SK-N-MC (cell line): Measurements from ENCODE around the gene ACADSB.
A peak's percentile ranks its signal among the peaks of the same experiment; 100 is the strongest.

Source experiments
- DNase-seq: peaks from one replicate; pipeline ENCODE4 v3.0.0-alpha.2; 2011; ENCODE audit warnings: low read depth, low spot score
- H3K27ac ChIP-seq: fragments of 200-600 bp; sonication (generic); 2 replicates; pipeline ENCODE4 v1.5.1; 2016; ENCODE audit warnings: mixed run types
- H3K36me3 ChIP-seq: fragments of 200-600 bp; sonication (generic); 2 replicates; pipeline ENCODE4 v1.6.1; 2017; ENCODE audit warnings: antibody characterized with exemption, low read length, mixed read lengths; ENCODE audit not compliant: insufficient read depth
- H3K4me3 ChIP-seq: fragments of 200-600 bp; sonication (generic); 2 replicates; pipeline ENCODE4 v1.5.1; 2016
- H3K9ac ChIP-seq: fragments of 200-600 bp; sonication (generic); 2 replicates; pipeline ENCODE4 v1.8.0; 2017; ENCODE audit warnings: mixed run types, mixed read lengths; ENCODE audit not compliant: insufficient read length
- H3K9me3 ChIP-seq: fragments of 200-600 bp; sonication (generic); 2 replicates; pipeline ENCODE4 v1.6.1; 2017; ENCODE audit warnings: low read depth, mild to moderate bottlenecking, antibody characterized with exemption, low read length, moderate library complexity, mixed read lengths
- EZH2 ChIP-seq: fragments of 200-600 bp; sonication (generic); IDR thresholded peaks from one replicate; pipeline ENCODE4 v1.6.1; 2017; ENCODE audit warnings: antibody characterized with exemption
- FOXP2 ChIP-seq: optimal IDR thresholded peaks from 2 replicates; pipeline ENCODE3; 2011; ENCODE audit warnings: mild to moderate bottlenecking, moderate library complexity; ENCODE audit not compliant: insufficient read depth; ENCODE audit errors: extremely low read length, control extremely low read depth
- POLR2AphosphoS5 ChIP-seq: IDR thresholded peaks from 2 replicates; pipeline ENCODE4 v1.6.1; 2012; ENCODE audit warnings: mild to moderate bottlenecking, low read depth, low read length, borderline replicate concordance

ACADSB gene

GRCh38 chr10:123009105-123009820 is 457 bp downstream of the ACADSB start:
- Histone ChIP-seq H3K9ac (peak overlapping the region; percentile 55), H3K9me3 (no peaks in the 10 kb centered on the region), H3K36me3 (no peaks in the 10 kb centered on the region), H3K27ac (no peak overlapping the region), H3K4me3 (peak overlapping the region; percentile 86)
- no peak for DNase-seq
- TF ChIP-seq FOXP2 (no peak), POLR2AphosphoS5 (no peak), EZH2 (no peak)

GRCh38 chr10:123011987-123012386 is 3.2 kb downstream of the ACADSB start:
- DNase-seq: no peak
- H3K9me3 ChIP-seq: no peaks in the 10 kb centered on the region
- no peaks in the 10 kb centered on the region for H3K36me3 ChIP-seq
- TF ChIP-seq EZH2: no peak
- no peak for TF ChIP-seq FOXP2
- no peak for TF ChIP-seq POLR2AphosphoS5
- H3K9ac ChIP-seq: no peak overlapping the region
- H3K27ac ChIP-seq: no peak overlapping the region
- no peak overlapping the region for H3K4me3 ChIP-seq

DNA sequence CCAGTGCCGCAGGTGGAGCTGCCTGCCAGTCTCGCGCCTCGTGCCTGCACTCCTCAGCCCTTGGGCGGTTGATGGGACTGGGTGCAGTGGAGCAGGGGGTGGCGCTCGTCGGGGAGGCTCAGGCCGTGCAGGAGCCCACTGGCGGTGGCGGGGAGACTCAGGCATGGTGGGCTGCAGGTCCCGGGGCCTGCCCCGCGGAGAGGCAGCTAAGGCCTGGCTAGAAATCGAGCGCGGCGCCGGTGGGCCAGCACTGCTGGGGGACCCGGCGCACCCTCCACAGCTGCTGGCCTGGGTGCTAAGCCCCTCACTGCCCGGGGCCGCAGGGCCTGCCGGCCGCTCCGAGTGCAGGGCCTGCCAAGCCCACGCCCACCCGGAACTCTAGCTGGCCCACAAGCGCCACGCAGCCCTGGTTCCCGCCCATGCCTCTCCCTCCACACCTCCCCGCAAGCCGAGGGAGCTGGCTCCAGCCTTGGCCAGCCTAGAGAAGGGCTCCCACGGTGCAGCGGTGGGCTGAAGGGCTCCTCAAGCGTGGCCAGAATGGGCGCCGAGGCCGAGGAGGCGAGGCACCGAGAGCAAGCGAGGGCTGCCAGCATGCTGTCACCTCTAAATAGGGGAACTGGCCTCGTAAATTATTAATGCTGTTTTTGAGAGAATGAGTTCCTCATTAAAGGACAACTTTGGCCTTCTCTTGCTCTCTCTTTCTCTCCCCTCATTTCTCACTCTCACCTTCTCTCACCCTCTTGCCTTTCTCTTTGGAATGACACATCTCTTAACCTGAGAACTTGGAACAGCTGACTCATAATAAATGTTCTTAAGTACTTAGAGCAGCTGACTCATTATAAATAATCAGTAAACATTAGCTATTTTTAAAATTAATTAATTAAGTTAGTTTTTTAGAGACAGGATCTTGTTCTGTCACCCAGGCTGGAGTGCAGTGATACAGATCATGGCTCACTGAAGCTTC is 4.9 kb downstream of the ACADSB start:
- TF ChIP-seq POLR2AphosphoS5: no peak
- no peak for TF ChIP-seq FOXP2
- TF ChIP-seq EZH2: no peak
- DNase-seq: no peak
- Histone ChIP-seq H3K9me3 (no peaks in the 10 kb centered on the region), H3K27ac (no peak overlapping the region), H3K36me3 (no peaks in the 10 kb centered on the region), H3K9ac (no peak overlapping the region), H3K4me3 (no peak overlapping the region)

DNA sequence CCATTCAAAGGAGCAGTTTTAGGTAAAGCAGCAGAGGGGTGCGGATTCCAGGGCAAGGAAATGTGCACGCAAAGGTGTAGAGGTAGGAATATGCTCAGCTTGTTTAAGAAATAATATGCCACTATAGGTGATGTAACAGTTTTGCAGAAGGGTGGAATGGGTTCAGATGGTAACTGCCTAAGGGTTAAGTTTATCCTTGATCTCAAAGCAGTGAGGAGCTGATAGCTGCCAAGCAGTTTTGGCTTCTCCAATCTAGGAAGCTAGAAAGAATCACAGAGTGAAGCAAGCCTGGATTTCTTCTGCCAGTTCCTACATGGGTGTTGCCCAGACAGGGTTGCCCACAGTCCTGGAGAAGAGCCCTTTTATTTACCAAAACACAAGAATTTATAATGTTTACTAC is 6.0 kb downstream of the ACADSB start:
- TF ChIP-seq FOXP2: no peak
- no peak for TF ChIP-seq POLR2AphosphoS5
- TF ChIP-seq EZH2: no peak
- Histone ChIP-seq H3K4me3 (no peak overlapping the region), H3K9me3 (no peaks in the 10 kb centered on the region), H3K9ac (no peak overlapping the region), H3K36me3 (no peaks in the 10 kb centered on the region), H3K27ac (no peak overlapping the region)
- no peak for DNase-seq

DNA sequence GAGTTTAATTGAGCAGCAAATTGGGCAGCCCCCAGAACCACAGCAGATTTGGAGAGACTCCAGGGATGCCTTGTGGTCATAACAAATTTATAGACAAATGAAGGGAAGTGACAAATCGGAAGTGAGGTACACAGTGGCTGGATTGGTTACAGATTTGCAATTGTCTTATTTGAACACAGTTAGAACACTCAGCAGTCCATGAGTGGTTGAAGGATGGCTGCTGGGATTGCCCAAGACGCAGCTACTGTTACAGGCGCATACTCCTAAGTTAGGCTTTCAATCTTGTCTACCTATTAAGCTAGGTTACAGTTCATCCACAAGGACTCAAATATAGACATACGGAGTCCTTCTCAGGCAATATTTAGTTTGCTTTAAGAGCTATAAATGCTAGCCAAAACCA is 7.4 kb downstream of the ACADSB start:
- Histone ChIP-seq H3K36me3 (no peaks in the 10 kb centered on the region), H3K9ac (no peak overlapping the region), H3K9me3 (no peaks in the 10 kb centered on the region), H3K27ac (no peak overlapping the region), H3K4me3 (no peak overlapping the region)
- TF ChIP-seq EZH2 (no peak), POLR2AphosphoS5 (no peak), FOXP2 (no peak)
- DNase-seq: no peak

DNA sequence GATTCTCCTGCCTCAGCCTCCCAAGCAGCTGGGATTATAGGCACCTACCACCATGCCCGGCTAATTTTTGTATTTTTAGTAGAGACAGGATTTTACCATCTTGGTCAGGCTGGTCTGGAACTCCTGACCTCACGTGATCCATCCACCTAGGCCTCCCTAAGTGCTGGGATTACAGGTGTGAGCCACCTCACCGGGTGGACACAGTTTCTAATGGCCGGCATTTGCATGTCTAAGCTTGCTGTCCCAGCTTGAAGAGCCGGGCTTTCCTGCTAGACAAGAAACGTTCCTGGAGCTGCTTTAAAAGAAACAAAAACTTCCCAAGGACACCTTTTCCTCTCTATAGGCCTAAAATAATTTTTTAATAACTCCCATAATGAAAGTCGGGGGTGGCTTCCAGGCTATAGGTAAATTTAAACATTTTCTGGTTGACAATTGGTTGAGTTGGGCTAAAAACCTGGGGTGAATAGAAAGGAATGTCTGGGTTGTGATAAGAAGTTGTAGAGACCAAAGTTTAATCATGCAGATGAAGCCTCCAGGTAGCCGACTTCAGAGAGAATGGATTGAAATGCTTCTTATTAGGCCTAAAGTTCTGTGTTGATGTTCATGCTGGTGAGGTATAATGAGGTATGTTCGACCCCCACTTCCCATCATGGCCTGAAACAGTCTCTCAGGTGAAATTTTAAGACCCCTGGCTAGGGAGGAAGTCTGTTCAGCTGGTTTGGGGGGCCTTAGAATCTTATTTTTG is 8.8 kb downstream of the ACADSB start:
- no peak overlapping the region for H3K27ac ChIP-seq
- DNase-seq: no peak
- H3K36me3 ChIP-seq: no peaks in the 10 kb centered on the region
- no peaks in the 10 kb centered on the region for H3K9me3 ChIP-seq
- H3K4me3 ChIP-seq: no peak overlapping the region
- TF ChIP-seq POLR2AphosphoS5 (no peak), EZH2 (no peak), FOXP2 (no peak)
- H3K9ac ChIP-seq: no peak overlapping the region

DNA sequence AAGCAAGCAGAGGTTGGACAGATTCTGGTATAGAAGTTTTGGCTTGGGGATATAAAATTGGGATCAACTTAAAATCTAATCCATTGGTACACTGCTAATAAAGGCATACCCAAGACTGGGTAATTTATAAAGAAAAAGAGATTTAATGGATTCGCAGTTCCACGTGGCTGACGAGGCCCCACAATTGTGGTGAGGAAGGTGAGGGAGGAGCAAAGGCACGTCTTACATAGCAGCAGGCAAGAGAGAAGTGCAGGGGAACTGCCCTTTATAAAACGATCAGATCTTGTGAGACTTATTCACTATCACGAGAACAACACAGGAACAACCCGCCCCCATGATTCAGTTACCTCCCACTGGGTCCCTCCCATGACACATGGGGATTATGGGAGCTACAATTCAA is 9.7 kb downstream of the ACADSB start:
- H3K36me3 ChIP-seq: no peaks in the 10 kb centered on the region
- DNase-seq: no peak
- no peak overlapping the region for H3K27ac ChIP-seq
- no peak overlapping the region for H3K9ac ChIP-seq
- TF ChIP-seq POLR2AphosphoS5: no peak
- H3K9me3 ChIP-seq: no peaks in the 10 kb centered on the region
- no peak overlapping the region for H3K4me3 ChIP-seq

DNA sequence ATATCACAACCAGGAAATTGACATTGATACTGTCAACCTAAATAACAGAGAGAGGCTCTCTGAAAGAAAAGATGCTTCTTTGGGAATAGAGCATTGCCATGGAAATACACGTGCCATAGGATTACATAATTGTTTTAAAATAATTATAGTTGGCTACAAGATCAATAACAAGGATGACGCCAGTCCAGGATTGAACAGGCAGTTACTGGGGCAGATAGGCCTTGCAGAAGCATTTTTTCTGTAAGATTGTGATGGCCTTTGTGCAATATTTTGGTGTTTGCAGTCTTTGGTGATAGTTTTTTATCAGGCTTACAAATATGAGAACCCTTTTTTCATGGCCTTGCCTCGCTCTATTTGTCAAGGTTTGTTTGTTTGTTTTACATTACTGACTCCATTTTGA is 10.5 kb downstream of the ACADSB start:
- H3K36me3 ChIP-seq: no peaks in the 10 kb centered on the region
- H3K9me3 ChIP-seq: no peaks in the 10 kb centered on the region
- TF ChIP-seq FOXP2: no peak
- TF ChIP-seq EZH2: no peak
- TF ChIP-seq POLR2AphosphoS5: no peak
- no peak overlapping the region for H3K4me3 ChIP-seq
- H3K9ac ChIP-seq: no peak overlapping the region
- no peak for DNase-seq
- H3K27ac ChIP-seq: no peak overlapping the region
